HG03565 (cell line): ENCODE results near the gene NEO1.
"Not testable (repeated sequence)": the region's sequence is repeated elsewhere in the genome, so short reads cannot be mapped to it uniquely, and the experiment has no call there.

Experiments used
- ATAC-seq: cut with Tn5 transposase; IDR thresholded peaks from one replicate; pipeline ENCODE4 v1.9.1; 2021; ENCODE audit warnings: mild to moderate bottlenecking, moderate library complexity; ENCODE audit not compliant: unreplicated experiment

Gene NEO1

DNA sequence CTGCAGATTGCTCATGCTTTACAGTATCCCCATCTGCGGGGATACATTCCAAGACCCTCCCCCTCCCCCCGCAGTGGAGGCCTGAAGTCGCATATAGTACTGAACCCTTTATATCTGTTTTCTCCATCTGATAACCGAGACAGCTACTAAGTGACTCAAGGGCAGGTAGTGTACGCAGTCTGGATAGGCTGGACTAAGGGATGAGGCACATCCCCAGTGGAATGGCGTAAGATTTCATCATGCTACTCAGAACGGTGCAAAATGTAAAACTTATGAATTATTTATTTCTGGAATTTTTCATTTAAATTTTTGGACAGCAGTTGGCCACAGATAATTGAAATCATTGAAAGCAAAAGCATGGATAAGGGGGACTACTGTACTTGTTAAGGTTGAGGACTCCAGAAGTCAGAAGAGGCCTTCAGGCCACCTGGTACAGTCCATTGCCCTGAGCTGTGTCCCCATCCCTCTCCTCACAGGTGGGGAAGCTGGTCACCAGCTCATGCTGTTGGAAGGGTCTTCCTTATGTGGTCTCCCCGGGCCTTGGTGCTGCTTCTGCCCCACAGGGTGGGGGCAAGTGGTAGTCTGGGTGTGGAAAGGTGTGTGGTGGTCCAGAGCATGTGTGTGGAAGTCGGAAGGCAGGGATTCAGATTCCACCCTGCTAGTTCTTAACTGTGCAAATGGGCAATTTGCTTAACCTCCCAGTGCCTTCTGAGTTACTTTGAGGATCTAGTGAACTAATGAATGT is 244.5 kb downstream of the NEO1 start:
- no peak for ATAC-seq

DNA sequence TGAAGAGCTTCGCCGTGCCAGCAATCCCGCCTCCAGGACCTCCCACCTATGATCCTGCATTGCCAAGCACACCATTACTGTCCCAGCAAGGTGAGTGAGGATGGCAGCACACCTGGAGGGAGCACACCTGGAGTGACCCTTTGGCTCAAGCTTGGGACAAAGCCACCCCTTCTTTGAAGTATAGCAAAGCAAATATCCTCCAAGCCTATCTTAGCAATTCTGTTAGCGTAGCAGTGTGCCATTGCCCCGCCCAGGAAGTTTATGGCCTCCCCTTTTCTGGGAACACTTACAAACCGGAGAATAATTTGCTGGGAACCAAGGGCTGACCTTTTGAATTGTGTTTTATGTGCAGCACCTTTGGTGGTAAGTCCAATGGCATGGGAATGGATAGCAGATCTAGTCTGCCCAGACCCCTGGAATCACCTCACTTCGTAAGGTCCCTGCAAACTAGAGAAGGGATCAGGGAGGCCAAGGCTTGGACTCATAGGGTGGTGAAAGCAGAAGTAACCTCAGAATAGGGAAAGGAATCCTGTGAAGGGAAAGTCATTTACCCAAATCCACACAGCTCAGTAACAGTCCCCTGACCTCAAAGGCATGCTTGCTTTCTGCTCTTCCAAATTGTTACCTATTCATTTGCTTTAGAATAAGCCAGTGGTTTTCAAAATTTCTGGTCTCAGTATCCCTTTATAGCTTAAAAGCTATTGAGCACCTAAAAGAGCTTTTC is 246.4 kb downstream of the NEO1 start:
- no peak for ATAC-seq

DNA sequence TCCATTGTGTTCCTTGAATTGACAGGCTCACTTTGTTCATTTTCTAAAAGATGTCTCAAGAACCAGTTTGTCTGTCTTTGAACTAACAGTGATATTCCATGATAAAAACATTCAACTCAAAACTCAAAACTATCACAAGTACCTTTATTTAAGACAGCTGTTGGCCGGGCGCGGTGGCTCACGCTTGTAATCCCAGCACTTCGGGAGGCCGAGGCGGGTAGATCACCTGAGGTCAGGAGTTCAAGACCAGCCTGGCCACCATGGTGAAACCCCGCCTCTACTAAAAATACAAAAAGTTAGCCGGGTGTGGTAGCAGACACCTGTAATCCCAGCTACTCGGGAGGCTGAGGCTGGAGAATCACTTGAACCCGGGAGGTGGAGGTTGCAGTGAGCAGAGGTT is 248.0 kb downstream of the NEO1 start:
- not testable (repeated sequence) for ATAC-seq

DNA sequence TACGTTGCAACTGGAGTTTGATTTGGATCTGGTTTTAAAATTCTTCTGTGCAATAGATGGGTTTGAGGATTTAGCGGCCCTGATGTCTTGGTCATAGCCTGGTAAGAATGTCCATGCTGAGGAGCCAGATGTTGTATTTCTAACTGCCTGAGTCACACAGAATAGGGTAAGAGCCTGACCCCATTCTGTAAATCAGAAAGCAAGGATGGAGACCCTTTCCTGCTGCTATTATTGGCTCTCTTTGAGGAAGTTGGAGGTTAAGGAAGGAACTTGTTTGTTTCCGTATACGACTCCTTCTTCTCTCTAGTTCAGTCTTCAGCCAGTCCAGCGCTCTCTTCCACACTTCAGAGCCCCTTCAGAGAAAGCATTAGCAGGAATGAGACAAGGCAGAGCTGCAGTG is 251.4 kb downstream of the NEO1 start:
- ATAC-seq = no peak

DNA sequence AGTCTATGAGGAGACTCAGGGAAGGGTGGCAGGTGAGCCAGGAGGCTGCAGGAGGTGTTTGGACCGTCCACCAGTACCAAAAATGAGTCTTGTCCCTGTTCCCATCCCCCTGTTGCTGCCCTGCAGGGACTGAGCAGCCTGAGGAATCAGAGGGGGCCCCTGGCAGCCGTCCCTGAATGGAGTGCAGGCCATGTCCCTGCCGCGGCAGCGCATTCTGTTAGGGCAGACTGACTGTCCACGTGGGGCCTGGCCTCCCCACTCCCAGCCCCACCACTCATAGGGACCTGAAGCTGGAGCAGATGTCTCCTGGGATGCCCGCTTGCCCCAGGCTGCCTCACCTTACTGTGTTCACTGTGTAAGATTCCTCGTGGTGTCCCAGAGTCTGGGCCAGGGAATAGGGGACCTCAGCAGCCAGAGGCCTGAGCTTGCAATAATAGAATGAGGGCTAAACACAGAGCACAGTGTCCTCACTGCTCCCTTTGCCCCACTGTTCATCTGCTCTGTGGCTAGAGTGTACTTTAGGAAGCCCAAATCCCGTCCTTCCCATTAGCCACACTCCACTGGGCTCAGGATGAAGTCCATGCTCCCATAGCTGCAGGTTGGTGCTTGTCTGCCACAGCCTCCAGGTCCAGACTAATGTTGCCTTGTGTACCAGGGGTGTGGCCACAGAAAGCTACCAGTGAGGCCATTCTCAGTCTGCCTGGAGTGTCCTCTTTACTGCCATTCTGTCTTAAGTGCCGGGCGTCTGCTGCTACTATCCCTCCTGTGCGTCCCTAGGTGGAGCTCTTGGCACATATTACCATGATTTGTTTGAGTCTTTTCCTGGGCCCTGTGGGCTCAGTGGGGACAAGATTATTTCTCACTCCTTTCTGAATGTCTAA is 253.3 kb downstream of the NEO1 start:
- ATAC-seq = no peak

DNA sequence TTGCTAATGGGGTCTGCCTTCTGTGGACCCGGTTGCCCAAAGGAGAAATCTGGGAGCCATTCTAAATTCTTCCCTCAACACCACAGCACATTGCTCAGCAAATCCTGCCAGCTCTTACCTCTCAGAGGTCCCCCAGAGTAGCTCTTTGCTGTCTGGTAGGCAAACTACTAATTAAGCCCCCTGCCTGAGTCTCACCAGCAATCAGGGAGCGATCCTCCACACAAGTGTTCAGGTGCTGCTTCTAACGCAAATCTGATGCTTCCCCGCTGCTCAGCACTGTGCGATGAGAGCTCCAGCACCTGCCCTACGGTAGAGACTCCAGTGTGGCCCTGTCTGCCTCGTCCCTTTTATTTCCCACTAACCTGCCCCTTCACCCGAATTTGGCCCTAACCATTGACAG is 256.0 kb downstream of the NEO1 start:
- ATAC-seq = no peak

DNA sequence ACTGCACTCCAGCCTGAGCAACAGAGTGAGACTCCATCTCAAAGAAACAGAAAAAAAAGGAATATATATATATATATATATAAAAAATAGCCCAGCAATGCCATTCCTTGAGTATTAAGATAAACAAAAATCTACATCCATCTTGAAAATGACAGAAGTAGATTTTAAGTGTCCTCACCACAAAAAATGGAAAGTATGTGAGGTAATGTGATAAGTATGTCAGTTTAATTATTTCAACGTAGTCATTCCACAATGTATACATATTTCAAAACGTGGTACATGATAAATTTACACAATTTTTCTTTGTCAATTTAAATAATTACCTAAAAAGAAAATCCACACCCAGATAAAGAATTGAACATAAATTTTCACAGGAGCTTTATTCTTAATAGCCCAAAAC is 261.6 kb downstream of the NEO1 start:
- ATAC-seq = no peak

DNA sequence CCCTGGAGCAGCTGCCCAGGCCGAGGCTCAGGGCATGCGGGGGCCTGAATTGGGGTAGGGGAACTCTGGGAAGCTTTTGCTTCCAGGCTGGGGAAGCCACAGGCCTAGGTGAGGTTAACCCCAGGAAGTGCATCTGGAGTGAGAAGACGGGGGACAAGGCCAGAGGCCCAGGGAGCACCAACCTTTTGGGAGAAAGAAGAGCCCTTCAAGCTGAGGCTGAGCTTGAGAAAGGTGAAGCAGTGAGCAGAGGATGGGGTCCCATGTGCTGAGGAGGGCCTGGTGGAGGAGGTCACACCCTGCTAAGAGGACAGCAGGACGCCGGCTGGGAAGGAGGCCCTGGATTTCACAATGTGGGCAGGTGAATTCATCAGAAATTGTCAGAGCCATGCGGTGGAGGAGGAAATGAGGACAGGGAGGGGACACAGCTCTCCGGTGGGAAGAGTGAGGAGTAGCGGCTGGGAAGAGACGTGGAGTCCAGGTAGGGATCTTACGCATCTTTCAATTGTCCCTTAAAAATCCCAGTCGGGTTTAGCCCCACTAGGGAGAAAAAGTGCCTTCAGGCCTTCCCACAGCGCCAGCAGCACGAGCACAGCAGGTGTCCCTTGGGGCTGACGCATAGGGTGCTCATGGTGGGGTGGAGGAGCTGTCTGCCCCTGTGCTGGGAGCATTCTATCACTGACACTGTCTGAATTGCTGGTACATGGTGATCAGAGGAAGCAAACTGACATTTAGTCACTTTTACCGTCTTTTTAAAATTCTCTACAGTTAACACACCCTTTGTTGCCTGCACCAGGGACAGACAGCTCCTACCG is 265.6 kb downstream of the NEO1 start:
- no peak for ATAC-seq

DNA sequence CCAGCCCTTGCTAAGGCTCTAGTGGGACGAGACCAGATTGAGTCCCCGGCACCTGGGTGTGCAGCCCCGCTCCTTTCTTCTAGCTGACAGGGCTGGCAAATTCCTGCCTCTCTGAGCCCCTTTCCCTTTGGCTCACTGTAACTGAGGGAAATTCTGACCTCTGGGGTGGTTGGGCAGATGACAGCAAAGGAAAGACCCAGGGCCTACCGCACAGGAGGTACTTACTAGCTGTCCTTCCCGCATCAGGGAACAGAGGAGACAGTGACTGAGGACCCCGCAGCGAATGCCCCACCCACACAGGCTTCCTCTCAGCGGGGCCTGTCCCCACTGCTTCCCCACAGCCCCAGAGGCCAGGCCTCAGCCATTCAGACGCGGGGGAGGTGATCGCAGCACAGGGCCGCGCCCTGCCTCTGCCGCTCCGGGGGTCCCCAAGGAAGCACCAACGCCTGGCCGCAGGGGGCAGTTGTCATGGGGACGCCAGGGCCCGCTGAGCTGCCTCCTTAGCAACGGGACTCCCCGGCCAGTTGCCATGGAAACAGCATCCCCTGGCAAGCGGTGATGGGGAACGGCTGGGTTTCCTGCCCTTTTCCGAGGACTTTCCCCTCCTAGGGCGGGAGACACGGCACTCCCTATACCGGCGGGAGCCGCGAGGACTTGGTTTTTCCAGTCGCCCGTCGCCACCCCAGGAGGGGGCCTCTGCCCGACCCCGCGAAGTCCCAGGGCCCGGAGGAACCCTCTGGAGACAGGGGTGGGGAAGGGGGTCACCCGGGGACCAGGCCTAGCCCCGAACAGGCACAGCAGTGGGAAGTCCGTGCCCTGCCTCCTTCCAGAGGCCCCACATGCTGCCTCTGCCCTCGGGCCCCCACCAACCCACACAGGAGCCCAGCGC is 266.4 kb downstream of the NEO1 start:
- ATAC-seq = no peak

DNA sequence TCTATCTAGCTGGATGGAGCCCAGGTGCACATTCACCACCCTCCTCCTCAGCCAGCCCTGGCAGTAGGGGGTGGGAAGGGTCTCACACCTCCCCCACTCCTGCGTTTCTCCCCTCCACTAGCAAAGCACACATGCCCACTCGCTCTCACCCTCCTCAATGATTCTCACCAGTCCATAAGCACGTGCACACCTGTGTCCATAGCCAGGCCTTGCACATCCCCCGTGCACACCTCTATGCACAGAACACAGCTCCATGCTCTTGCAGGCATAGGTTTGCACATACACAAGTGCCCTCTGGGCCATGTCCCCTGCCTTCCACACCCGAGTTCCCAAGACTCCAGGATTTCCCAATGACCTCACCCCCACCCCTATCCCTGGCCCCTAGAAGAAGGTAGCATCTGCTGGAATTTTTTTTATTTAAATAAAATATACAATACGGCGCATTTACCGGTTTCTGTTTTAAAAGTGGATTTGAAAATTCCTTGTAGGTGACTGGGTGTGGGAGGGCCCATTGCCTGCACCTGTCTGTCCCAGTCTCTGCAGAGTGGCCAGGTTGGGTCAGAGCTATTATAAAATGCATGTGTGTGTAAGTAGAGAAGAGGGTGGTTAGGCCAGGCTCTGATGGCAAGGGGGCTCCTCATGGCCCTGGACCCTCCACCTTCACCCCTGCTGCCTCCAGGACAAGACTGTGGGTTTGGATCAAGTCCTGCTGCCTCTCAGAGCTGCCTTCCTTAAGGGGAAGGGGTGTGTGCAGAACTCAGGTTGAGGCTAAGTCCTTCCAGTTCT is 267.4 kb downstream of the NEO1 start:
- ATAC-seq = no peak

DNA sequence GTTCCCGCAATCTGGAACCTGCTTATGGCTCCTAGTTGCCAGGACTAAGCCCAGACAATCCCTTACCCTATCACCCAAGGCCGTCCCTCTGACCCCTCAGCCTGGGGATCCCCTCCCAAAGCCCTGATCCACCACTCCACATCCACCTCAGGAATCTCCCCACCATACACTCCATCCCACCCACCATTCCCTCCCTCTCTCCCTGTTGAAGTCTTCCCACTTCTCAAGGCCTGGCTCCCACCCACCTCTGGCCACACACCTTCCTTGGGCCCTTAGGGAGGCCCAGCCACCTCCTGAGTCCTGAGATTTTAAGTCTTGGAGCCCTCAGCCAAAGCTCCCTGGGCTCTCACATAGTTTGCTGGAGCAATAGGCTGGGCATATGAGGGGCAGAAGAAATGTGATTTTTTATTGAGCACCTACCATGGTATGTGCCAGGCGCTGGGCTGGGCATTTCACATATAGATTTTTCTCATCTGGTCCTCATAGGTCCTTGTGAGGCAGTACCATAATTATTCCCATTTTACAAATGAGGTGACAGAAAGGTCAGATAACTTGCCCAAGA is 268.4 kb downstream of the NEO1 start:
- no peak for ATAC-seq

DNA sequence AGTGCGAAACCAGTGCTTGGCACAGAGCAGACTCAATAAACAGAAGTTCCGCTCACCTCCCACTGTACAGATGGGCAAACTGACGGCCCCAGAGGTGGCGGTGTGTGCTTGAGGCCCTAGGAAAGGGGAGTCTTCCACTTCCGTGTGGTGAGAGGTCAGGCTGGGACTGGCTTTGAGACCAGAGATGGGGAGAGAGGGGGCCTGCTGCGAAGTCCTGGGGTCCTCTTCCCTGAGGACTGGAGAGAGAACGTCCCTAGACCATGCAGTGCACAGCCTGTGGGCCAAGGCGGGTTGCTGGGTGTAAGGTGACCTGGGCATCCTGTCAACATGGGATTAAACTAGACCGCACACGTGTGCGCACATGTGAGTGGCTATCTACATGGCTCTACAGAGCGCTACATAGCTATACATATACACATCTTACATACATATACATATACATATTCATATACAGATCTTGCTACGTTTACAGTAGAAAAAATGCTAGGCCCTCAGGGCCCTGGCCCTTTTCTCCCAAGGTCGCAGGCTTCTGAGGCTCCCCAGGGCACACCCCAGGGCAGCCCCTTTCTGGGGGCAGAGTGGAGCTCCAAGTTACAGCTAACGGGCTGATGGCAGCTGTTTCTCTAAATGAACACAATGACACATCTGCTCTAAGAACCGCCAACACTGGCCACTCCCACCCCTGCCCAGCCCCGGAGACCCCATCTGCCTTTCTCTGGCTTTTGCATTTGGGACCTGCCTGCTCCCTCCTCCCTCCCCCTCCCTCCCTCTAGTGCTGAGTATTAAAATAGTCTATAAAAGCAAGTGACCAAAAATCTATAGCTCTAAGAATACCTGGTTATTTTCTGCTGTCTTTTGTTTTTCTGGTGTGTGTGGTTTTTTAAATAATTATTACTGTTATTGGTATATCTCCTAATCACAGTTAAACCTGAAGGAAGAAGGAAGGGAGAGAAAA is 269.5 kb downstream of the NEO1 start:
- ATAC-seq = no peak

DNA sequence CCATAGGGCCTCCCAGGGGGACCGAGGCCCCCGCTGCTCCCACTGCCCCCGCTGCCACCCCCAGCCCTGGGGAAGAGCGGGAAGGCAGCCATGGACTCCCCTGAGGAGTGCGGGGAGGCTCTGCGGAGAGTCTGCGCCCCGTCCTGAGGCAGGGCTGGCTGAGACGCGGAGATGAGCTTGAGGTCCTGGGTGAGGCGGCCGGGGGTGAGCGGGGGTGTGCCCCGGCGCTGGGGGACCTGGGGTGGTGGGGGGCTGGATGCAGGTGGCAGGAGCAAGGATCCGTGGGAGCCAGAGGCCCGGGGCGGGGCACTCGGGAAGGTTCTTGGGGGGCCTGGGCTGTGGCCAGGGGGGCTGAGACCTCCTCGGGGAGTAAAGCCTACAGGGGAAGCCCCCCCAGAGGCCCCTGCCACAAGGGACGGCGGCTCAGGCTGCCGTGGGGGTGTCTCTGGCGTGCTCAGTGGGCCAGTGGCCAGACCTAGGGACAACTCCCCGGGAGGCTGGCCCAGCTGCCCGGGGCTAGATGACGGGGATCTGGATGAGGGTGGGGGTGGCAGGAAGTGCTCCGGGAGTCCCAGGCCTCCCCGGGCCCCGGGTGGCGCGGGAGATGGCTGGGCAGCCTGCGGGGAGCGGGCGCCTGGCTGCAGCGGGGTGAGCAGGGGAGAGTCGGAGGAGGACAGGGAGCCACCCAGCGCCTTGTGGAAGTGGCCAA is 270.6 kb downstream of the NEO1 start:
- ATAC-seq = no peak

DNA sequence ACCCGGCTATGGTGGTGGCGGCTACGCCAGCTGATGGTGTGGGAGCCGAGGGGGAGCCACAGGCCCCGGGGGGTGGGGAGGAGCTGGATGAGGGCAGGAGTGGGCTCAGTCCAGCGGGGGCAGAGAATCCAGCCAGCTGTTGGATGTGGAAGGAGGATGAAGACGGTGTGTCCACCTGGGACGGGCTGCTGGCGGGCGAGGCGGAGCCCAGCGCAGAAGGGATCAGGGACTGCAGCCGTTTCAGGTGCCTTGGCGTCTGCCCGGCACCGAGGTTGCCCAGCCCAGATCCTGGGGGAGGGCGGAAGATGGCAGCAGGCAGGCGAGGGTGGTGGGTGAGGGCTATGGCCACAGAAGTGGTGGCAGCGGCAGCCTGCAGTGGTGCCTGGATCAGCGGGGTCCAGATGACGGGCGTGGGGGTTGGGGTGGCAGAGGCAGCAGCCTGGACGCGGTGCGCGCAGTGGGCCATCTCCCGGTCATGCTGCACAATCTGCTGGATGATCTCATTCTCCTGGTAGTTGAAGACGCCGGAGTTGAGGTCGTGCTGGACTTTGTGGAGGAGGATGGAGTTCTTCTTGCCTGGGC is 271.2 kb downstream of the NEO1 start:
- ATAC-seq = no peak

DNA sequence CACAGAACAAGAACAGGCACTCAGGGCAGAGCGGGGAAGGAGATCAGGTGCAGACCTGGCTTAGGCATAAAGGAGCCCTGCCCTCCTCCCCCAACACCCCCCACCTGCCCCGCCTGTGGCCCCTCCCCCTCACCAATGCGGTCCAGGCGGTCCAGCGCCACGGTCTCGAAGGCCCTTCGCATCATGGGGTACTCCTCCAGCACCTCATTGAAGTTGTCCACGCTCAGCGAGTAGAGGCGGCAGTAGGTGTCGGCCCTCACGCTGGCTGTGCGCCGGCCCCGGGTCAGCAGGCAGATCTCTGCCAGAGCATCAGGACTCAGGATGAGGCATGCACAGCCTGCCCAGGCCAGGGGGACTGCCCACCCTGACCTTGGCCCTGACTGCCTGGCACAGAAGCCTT is 271.7 kb downstream of the NEO1 start:
- ATAC-seq = no peak

DNA sequence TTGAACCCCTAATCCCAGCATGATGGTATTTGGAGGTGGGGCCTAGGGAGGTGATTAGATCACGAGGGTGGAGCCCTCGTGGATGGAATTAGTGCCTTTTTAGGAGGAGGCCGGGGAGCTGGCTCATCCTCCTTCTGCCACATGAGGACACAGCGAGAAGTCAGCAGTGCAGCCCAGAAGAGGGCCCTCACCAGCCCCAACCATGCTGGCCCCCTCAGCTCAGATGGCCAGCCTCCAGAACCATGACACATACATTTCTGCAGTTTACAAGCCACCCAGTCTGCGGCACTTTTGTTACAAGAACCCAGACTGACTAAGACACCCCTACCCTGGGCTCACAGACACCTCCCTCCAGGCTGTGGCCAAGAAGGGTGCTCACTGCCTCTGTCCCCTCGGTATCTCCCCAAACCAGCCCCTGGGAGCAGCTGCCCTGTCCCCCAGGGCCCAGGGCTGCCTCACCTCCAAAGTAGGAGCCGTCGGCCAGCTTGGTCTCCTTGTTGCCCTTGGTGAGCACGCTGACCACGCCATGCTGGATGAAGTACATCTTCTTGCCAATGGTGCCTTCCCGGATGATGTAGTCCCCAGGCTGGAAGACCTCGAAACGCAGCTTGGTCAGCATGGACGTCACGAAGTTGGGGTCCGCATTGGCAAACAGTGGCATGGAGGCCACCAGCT is 272.4 kb downstream of the NEO1 start:
- ATAC-seq = no peak
